Measurements from ENCODE around the gene SEM1. TPM values are rescaled to one million over a fixed set of nuclear protein-coding genes. Genes with fewer than 3 reads are reported as not detected.
"Not testable (repeated sequence)": the region's sequence is repeated elsewhere in the genome, so short reads cannot be mapped to it uniquely, and the experiment has no call there.

SEM1 gene
- total RNA-seq, 1 donor from 2014 or later: 25.7 TPM

- no peak for DNase-seq
Observed at GRCh38 chr7:96700516-96700915, 9.1 kb downstream of the SEM1 start.

- no peak for DNase-seq
Observed at GRCh38 chr7:96699219-96699871, 10.3 kb downstream of the SEM1 start.

GRCh38 chr7:96698449-96698848 is 11.2 kb downstream of the SEM1 start:
- DNase-seq: not testable (repeated sequence)

- DNase-seq: no peak
Observed at GRCh38 chr7:96697822-96698221, 11.8 kb downstream of the SEM1 start.

- DNase-seq: no peak
Observed at GRCh38 chr7:96695581-96695980, 14.1 kb downstream of the SEM1 start.

- no peak for DNase-seq
Observed at GRCh38 chr7:96694082-96694481, 15.6 kb downstream of the SEM1 start.

- DNase-seq: no peak
Observed at GRCh38 chr7:96691702-96692101, 17.9 kb downstream of the SEM1 start.

GRCh38 chr7:96689414-96689813 is 20.2 kb downstream of the SEM1 start:
- DNase-seq: no peak

- DNase-seq: no peak
Observed at GRCh38 chr7:96686305-96686704, 23.3 kb downstream of the SEM1 start.

GRCh38 chr7:96685755-96686154 is 23.9 kb downstream of the SEM1 start:
- DNase-seq: no peak

GRCh38 chr7:96685353-96685752 is 24.3 kb downstream of the SEM1 start:
- no peak for DNase-seq

GRCh38 chr7:96679886-96680285 is 29.8 kb downstream of the SEM1 start:
- DNase-seq: no peak

- no peak for DNase-seq
Observed at GRCh38 chr7:96676919-96677318, 32.7 kb downstream of the SEM1 start.

GRCh38 chr7:96675548-96675947 is 34.1 kb downstream of the SEM1 start:
- DNase-seq: peak; percentile 5

- no peak for DNase-seq
Observed at GRCh38 chr7:96674565-96674964, 35.1 kb downstream of the SEM1 start.

GRCh38 chr7:96671854-96672253 is 37.8 kb downstream of the SEM1 start:
- no peak for DNase-seq

GRCh38 chr7:96670338-96671289 is 39.0 kb downstream of the SEM1 start:
- no peak for DNase-seq

GRCh38 chr7:96669812-96670211 is 39.8 kb downstream of the SEM1 start:
- DNase-seq: no peak

GRCh38 chr7:96667026-96667425 is 42.6 kb downstream of the SEM1 start:
- DNase-seq: no peak

- DNase-seq: no peak
Observed at GRCh38 chr7:96665689-96666088, 44.0 kb downstream of the SEM1 start.

GRCh38 chr7:96664793-96665192 is 44.9 kb downstream of the SEM1 start:
- DNase-seq: no peak

GRCh38 chr7:96663871-96664445 is 45.7 kb downstream of the SEM1 start:
- DNase-seq: no peak

GRCh38 chr7:96663457-96663856 is 46.2 kb downstream of the SEM1 start:
- DNase-seq: no peak
